H1 (cell line): ENCODE results near the gene AHR. TPM values are rescaled to one million over a fixed set of nuclear protein-coding genes. Genes with fewer than 3 reads are reported as not detected.

Source experiments
- CTCF ChIA-PET: fragments of 300-600 bp; sonication (Branson Sonifier 250); formaldehyde crosslinking; loops from one replicate; lab custom pipeline; 2021; ENCODE audit not compliant: partially characterized antibody; lab: Charles Lee
- POLR2A ChIA-PET: fragments of 300-600 bp; sonication (Branson Sonifier 250); formaldehyde crosslinking; loops from one replicate; lab custom pipeline; 2021; ENCODE audit warnings: inconsistent platforms; ENCODE audit not compliant: partially characterized antibody; lab: Charles Lee
- DNase-seq, 2 experiments: peaks; one replicate each; pipeline versions ENCODE4 v3.0.0 to v3.0.0-alpha.2; 2010 to 2022; ENCODE audit warnings: low spot score in 2 of 2, low read depth in 1 of 2, mixed read lengths in 1 of 2
- FAIRE-seq: peaks from 2 replicates; lab custom pipeline; 2011; peaks lifted over from hg19 to GRCh38; lab: Jason Lieb, UNC
- H2AFZ ChIP-seq: 2 replicates; pipeline ENCODE4 v1.8.1; 2012; ENCODE audit warnings: low read length, inconsistent platforms
- H2AK5ac ChIP-seq: 2 replicates; pipeline ENCODE4 v1.6.1; 2013; ENCODE audit warnings: low read depth, low read length
- H2BK120ac ChIP-seq: replicated peaks from 2 replicates; pipeline ENCODE3; 2013; ENCODE audit warnings: low read depth, low read length, inconsistent platforms
- H2BK12ac ChIP-seq: 2 replicates; pipeline ENCODE4 v1.6.1; 2013; ENCODE audit warnings: low read depth, low read length
- H2BK15ac ChIP-seq: 2 replicates; pipeline ENCODE4 v1.6.1; 2013; ENCODE audit warnings: low read length
- H2BK20ac ChIP-seq: 2 replicates; pipeline ENCODE4 v1.6.1; 2013; ENCODE audit warnings: low read length
- H2BK5ac ChIP-seq: 2 replicates; pipeline ENCODE4 v1.6.1; 2013; ENCODE audit warnings: low read depth, low read length
- H3K14ac ChIP-seq: 2 replicates; pipeline ENCODE4 v1.6.1; 2013; ENCODE audit warnings: inconsistent platforms; ENCODE audit not compliant: insufficient read length
- H3K18ac ChIP-seq: 2 replicates; pipeline ENCODE4 v1.6.1; 2013; ENCODE audit warnings: low read length; ENCODE audit errors: extremely low read depth
- H3K23ac ChIP-seq: 2 replicates; pipeline ENCODE4 v1.6.1; 2013; ENCODE audit warnings: inconsistent platforms; ENCODE audit not compliant: insufficient read length
- H3K23me2 ChIP-seq: 2 replicates; pipeline ENCODE4 v1.6.1; 2013; ENCODE audit warnings: low read depth, low read length
- H3K27ac ChIP-seq: 2 replicates; pipeline ENCODE4 v1.6.1; 2011; ENCODE audit warnings: low read depth, low read length, inconsistent platforms
- H3K27me3 ChIP-seq, 4 experiments: replicated peaks in 1 of 4; 1 replicate in 1 of 4; 2 replicates in 3 of 4; pipeline versions ENCODE4 v1.6.1 to v1.8.1; 2011 to 2013; ENCODE audit warnings: low read length in 3 of 4, mild to moderate bottlenecking in 3 of 4, inconsistent platforms in 2 of 4, mixed read lengths in 2 of 4, moderate library complexity in 1 of 4; ENCODE audit not compliant: control insufficient read depth in 3 of 4, insufficient read depth in 3 of 4; ENCODE audit errors: extremely low read depth in 1 of 4
- H3K36me3 ChIP-seq, 4 experiments: 2 replicates each; pipeline versions ENCODE4 v1.6.1 to v1.8.1; 2011 to 2013; ENCODE audit warnings: mild to moderate bottlenecking in 4 of 4, low read length in 3 of 4, moderate library complexity in 2 of 4, control low read depth in 1 of 4, inconsistent platforms in 1 of 4; ENCODE audit not compliant: insufficient read depth in 4 of 4, control insufficient read depth in 2 of 4
- H3K4ac ChIP-seq: replicated peaks from 2 replicates; pipeline ENCODE3; 2013; ENCODE audit warnings: low read length, low read depth, mixed read lengths, inconsistent platforms; ENCODE audit not compliant: insufficient read length
- H3K4me1 ChIP-seq, 4 experiments: replicated peaks in 1 of 4; 1 replicate in 1 of 4; 2 replicates in 3 of 4; pipeline versions ENCODE4 v1.6.1 to v1.8.1; 2011 to 2013; ENCODE audit warnings: low read length in 3 of 4, inconsistent platforms in 2 of 4, mixed read lengths in 1 of 4; ENCODE audit not compliant: insufficient read depth in 4 of 4, control insufficient read depth in 3 of 4
- H3K4me2 ChIP-seq, 2 experiments: 2 replicates each; pipeline versions ENCODE4 v1.6.1 to v1.8.1; 2011 to 2013; ENCODE audit warnings: low read depth in 2 of 2, low read length in 2 of 2, control low read depth in 1 of 2, inconsistent platforms in 1 of 2, mild to moderate bottlenecking in 1 of 2; ENCODE audit not compliant: insufficient read depth in 1 of 2
- H3K4me3 ChIP-seq, 4 experiments: fragments of 200-600, 300-600 bp in 1 of 4; sonication (generic), shearing (Covaris generic), sonication (Bioruptor Twin) in 1 of 4; 2 replicates each; pipeline versions ENCODE4 v1.5.1 to v1.8.1; 2011 to 2016; ENCODE audit warnings: low read length in 4 of 4, low read depth in 3 of 4, control low read depth in 2 of 4, inconsistent platforms in 2 of 4, mild to moderate bottlenecking in 2 of 4, mixed read lengths in 1 of 4, moderate library complexity in 1 of 4; ENCODE audit not compliant: insufficient read depth in 2 of 4; ENCODE audit errors: extremely low read depth in 1 of 4
- H3K56ac ChIP-seq: replicated peaks from 2 replicates; pipeline ENCODE3; 2013; ENCODE audit warnings: low read depth, mild to moderate bottlenecking, mixed read lengths, low read length, inconsistent platforms; ENCODE audit not compliant: insufficient read length
- H3K79me1 ChIP-seq: 2 replicates; pipeline ENCODE4 v1.6.1; 2013; ENCODE audit warnings: low read depth, low read length, control low read depth
- H3K79me2 ChIP-seq, 2 experiments: 2 replicates each; pipeline versions ENCODE4 v1.6.1 to v1.8.1; 2012 to 2013; ENCODE audit warnings: low read length in 2 of 2, mild to moderate bottlenecking in 2 of 2, inconsistent platforms in 1 of 2; ENCODE audit not compliant: insufficient read depth in 2 of 2, control insufficient read depth in 1 of 2
- H3K9ac ChIP-seq, 4 experiments: replicated peaks in 1 of 4; 1 replicate in 1 of 4; 2 replicates in 3 of 4; pipeline versions ENCODE4 v1.6.1 to v1.8.1; 2011 to 2013; ENCODE audit warnings: low read depth in 3 of 4, low read length in 3 of 4, control low read depth in 2 of 4, mild to moderate bottlenecking in 2 of 4, moderate library complexity in 2 of 4, inconsistent platforms in 1 of 4; ENCODE audit errors: extremely low read depth in 1 of 4
- H3K9me3 ChIP-seq, 2 experiments: 2 replicates each; pipeline versions ENCODE4 v1.6.1 to v1.8.1; 2012 to 2013; ENCODE audit warnings: mild to moderate bottlenecking in 2 of 2, moderate library complexity in 2 of 2, control low read depth in 1 of 2, inconsistent platforms in 1 of 2, low read depth in 1 of 2, low read length in 1 of 2, mixed read lengths in 1 of 2; ENCODE audit not compliant: insufficient read depth in 2 of 2
- H4K20me1 ChIP-seq, 2 experiments: replicated peaks in 1 of 2; 2 replicates each; pipeline versions ENCODE3 to v1.8.1; 2011 to 2013; ENCODE audit warnings: inconsistent platforms in 2 of 2, low read length in 2 of 2, mild to moderate bottlenecking in 1 of 2; ENCODE audit not compliant: insufficient read depth in 2 of 2, control insufficient read depth in 1 of 2
- H4K5ac ChIP-seq: 2 replicates; pipeline ENCODE4 v1.6.1; 2013; ENCODE audit warnings: low read length, low read depth, mixed read lengths, inconsistent platforms; ENCODE audit not compliant: insufficient read length
- H4K8ac ChIP-seq: 2 replicates; pipeline ENCODE4 v1.8.0; 2013; ENCODE audit warnings: mild to moderate bottlenecking, moderate library complexity, low read length, inconsistent platforms; ENCODE audit not compliant: insufficient read depth; ENCODE audit errors: extremely low read depth
- H4K91ac ChIP-seq: replicated peaks from 2 replicates; pipeline ENCODE3; 2013; ENCODE audit warnings: low read length, mixed read lengths, inconsistent platforms; ENCODE audit not compliant: insufficient read length
- CHD1 ChIP-seq: IDR thresholded peaks from 2 replicates; pipeline ENCODE4 v1.6.1; 2012; ENCODE audit warnings: low read depth, low read length, improper control_type of control experiment
- HDAC6 ChIP-seq: IDR thresholded peaks from one replicate; pipeline ENCODE4 v1.7.1; 2012; ENCODE audit warnings: low read depth, mild to moderate bottlenecking, inconsistent platforms, low read length, moderate library complexity
- JUN ChIP-seq: IDR thresholded peaks from 2 replicates; pipeline ENCODE4 v1.6.1; 2011; ENCODE audit warnings: low read depth, mild to moderate bottlenecking, improper control_type of control experiment, low read length
- KDM4A ChIP-seq: IDR thresholded peaks from one replicate; pipeline ENCODE4 v1.7.1; 2012; ENCODE audit warnings: low read depth, mild to moderate bottlenecking, moderate library complexity, low read length, inconsistent platforms; ENCODE audit not compliant: severe bottlenecking
- NANOG ChIP-seq: IDR thresholded peaks from 2 replicates; pipeline ENCODE4 v1.6.1; 2011; ENCODE audit warnings: low read length, low read depth, mild to moderate bottlenecking, inconsistent platforms; ENCODE audit not compliant: insufficient read depth, poor library complexity, severe bottlenecking
- NRF1 ChIP-seq: IDR thresholded peaks from 2 replicates; pipeline ENCODE4 v1.6.1; 2011; ENCODE audit warnings: mild to moderate bottlenecking, low read depth, low read length, improper control_type of control experiment
- RFX5 ChIP-seq: IDR thresholded peaks from 2 replicates; pipeline ENCODE4 v1.6.1; 2011; ENCODE audit warnings: low read depth, low read length, improper control_type of control experiment, borderline replicate concordance
- TCF12 ChIP-seq: IDR thresholded peaks from 2 replicates; pipeline ENCODE4 v1.6.1; 2011; ENCODE audit warnings: low read depth, mild to moderate bottlenecking, low read length
- YY1 ChIP-seq: IDR thresholded peaks from 2 replicates; pipeline ENCODE4 v1.6.1; 2011; ENCODE audit warnings: low read depth, mild to moderate bottlenecking, low read length
- WGBS, 2 experiments: shearing (Covaris generic) in 1 of 2; methylation state at CpG; one replicate each; pipeline versions ENCODE4 v1.1.6 to v1.1.7; 2013 to 2015; ENCODE audit warnings: low lambda C conversion rate in 2 of 2, mixed read lengths in 2 of 2, inconsistent platforms in 1 of 2, low coverage in 1 of 2, missing lambda C conversion rate in 1 of 2; ENCODE audit not compliant: insufficient replicate concordance in 2 of 2, insufficient coverage in 1 of 2, insufficient read length in 1 of 2; ENCODE audit errors: extremely low coverage in 1 of 2, missing lambda C conversion rate in 1 of 2; 5-methylcytosine and 5-hydroxymethylcytosine counted together
- long read RNA-seq, 2 experiments: library from RNA in 1 of 2; library from capped mRNA in 1 of 2; stranded (forward); transcript quantifications; one replicate each; pipeline ENCODE4 v2.0.0, GENCODE V29; 2021; ENCODE audit warnings: inconsistent platforms in 1 of 2
- polyA minus RNA-seq, 3 experiments: library from RNA; depleted of rRNA, polyadenylated mRNA; stranded (reverse); fragments of >200 nt; gene quantifications; 1 replicate in 2 of 3; 2 replicates in 1 of 3; pipeline ENCODE4 v1.2.3, GENCODE V29; 2011
- polyA plus RNA-seq, 7 experiments: library from polyadenylated mRNA; depleted of rRNA in 3 of 7; stranded (reverse) in 5 of 7; unstranded in 2 of 7; fragments of >200 nt in 5 of 7; fragments of 200-250 nt in 2 of 7; gene quantifications; 1 replicate in 5 of 7; 2 replicates in 1 of 7; 4 replicates in 1 of 7; pipeline versions ENCODE4 v1.2.1 to v1.2.3, GENCODE V29; 2011 to 2013; ENCODE audit warnings: missing spikeins in 2 of 7, mixed read lengths in 2 of 7
- total RNA-seq: library from RNA; stranded (reverse); fragmentation: NEBNext Ultra II Directional; extraction: Animal tissue kit (Norgen Biotek cat#: 25700); gene quantifications from 2 replicates; pipeline ENCODE4 v1.2.1, GENCODE V29; 2021

Gene AHR
- 8.7 and 9.7 TPM in 2 replicates for total RNA-seq
- 1.1 and 1.4 TPM in 2 replicates for polyA plus RNA-seq (2011; rRNA removed)
- 0.93 TPM for polyA plus RNA-seq (2011; cell fraction: cytosol; rRNA removed)
- polyA plus RNA-seq (2011; cell fraction: nucleus; rRNA removed), result 2.1 TPM
- polyA plus RNA-seq (2012, experiment 1 of 2), result 3.4 to 5.1 TPM (median 4.7 TPM) in 4 replicates
- polyA plus RNA-seq (2012, experiment 2 of 2), result 0.45 TPM
- polyA plus RNA-seq (2013, experiment 1 of 2), result 4.2 TPM
- polyA plus RNA-seq (2013, experiment 2 of 2), result 3.7 TPM
- 3.2 and 3.6 TPM in 2 replicates for polyA minus RNA-seq (2011; rRNA and poly(A)+ RNA removed)
- polyA minus RNA-seq (2011; cell fraction: cytosol; rRNA and poly(A)+ RNA removed), result 5.1 TPM
- 19.5 TPM for polyA minus RNA-seq (2011; cell fraction: nucleus; rRNA and poly(A)+ RNA removed)
- long read RNA-seq, experiment 1, full-length matches to known transcripts, result 1 of 3 reads
- long read RNA-seq, experiment 1, partial matches to known transcripts, result 2 of 3 reads
- long read RNA-seq, experiment 1, other reads (novel, unspliced or antisense), result 0 of 3 reads
- long read RNA-seq, experiment 2, result 0 reads

GRCh38 chr7:17298102-17298839, at the start of gene AHR:
Gene AHR (plus strand): TSS chr7:17298652. CDS start chr7:17299265, 613 bp downstream.
- Histone ChIP-seq H2BK20ac (no peak within 1 kb of the TSS), H3K4me2 (peak within 1 kb of the TSS; percentile 92 to 97), H2BK15ac (no peak within 1 kb of the TSS), H2BK5ac (peak within 1 kb of the TSS; percentile 28; the same call in 1 of the 2 replicates), H4K91ac (peak within 1 kb of the TSS; percentile 85), H3K14ac (no peak within 1 kb of the TSS), H3K23me2 (peaks cover 5% of the 10 kb centered on the region; the same call in 1 of the 2 replicates), H3K23ac (no peak within 1 kb of the TSS), H2BK12ac (no peak within 1 kb of the TSS), H3K4ac (peak within 1 kb of the TSS; percentile 78), H3K79me2 (peaks cover 0 to 40% of the 10 kb centered on the region in 2 experiments; a peak in 2 of 4 replicates), H3K36me3 (no peaks in the 10 kb centered on the region), H3K18ac (peak within 1 kb of the TSS; percentile 64; the same call in 1 of the 2 replicates), H3K4me3 (peak within 1 kb of the TSS; percentile 57 to 95 (median 68)), H3K9ac (peak within 1 kb of the TSS; percentile 54 to 94 (median 72)), H2AK5ac (no peak within 1 kb of the TSS), H4K8ac (peak within 1 kb of the TSS; percentile 97), H2BK120ac (peak within 1 kb of the TSS; percentile 90), H3K79me1 (no peaks in the 10 kb centered on the region), H4K5ac (peak within 1 kb of the TSS; percentile 52), H3K4me1 (no peaks in the 10 kb centered on the region), H3K9me3 (0 out of 4 replicates have a peak, but pooled peaks cover 0 to 2% of the 10 kb centered on the region in 2 experiments), H4K20me1 (peaks cover 2 to 3% of the 10 kb centered on the region in 2 experiments), H3K27ac (peak within 1 kb of the TSS; percentile 70; the same call in 1 of the 2 replicates), H2AFZ (peak within 1 kb of the TSS; percentile 100), H3K27me3 (no peaks in the 10 kb centered on the region; a peak in 1 of 7 replicates), H3K56ac (peak within 1 kb of the TSS; percentile 30)
- FAIRE-seq, result no peak
- ChIA-PET CTCF (interaction anchor here (1.1 to 1.2 kb wide), 3 partner anchors 21 to 290 kb away, joined by 3 to 4 read pairs (median 4); no protein-coding TSS in a partner anchor), POLR2A (interaction anchor here (0.5 to 1.3 kb wide), 10 partner anchors 9 to 533 kb away, joined by 3 to 5 read pairs (median 3); no protein-coding TSS in a partner anchor)
- peak; percentile 50 to 75 for DNase-seq
- 6% methylated on average over 25 of the region's 46 CpGs; no CpG with 5 or more reads in 1 of the 2 experiments for WGBS, 2 experiments
- TF ChIP-seq CHD1 (no peak), RFX5 (no peak), NRF1 (no peak), KDM4A (no peak), TCF12 (no peak), HDAC6 (no peak), JUN (no peak), YY1 (peak; percentile 88), NANOG (no peak)
